Adipose tissue (tissue), 3 donors: ENCODE results near the gene TBC1D22A. TPM values are rescaled to one million over a fixed set of nuclear protein-coding genes. Genes with fewer than 3 reads are reported as not detected.

Experiments used
- H3K27ac ChIP-seq: one replicate; pipeline ENCODE4 v1.5.1; 2013; ENCODE audit warnings: low read depth, low read length
- WGBS, 3 donors: extraction: QIAGEN DNeasy Blood & Tissue Kit; methylation state at CpG; one replicate each; pipeline ENCODE4 v1.1.7; 2013; 5-methylcytosine and 5-hydroxymethylcytosine counted together
- polyA plus RNA-seq, 3 donors: library from polyadenylated mRNA; stranded (reverse); fragments of 200-250 nt; gene quantifications; one replicate each; pipeline ENCODE4 v1.2.3, GENCODE V29; 2013
- donor health status: healthy with polysubstance abuse.
- donor health status: Bipolar disorder and iron deficiency.
- donor health status: healthy.

Gene TBC1D22A
- polyA plus RNA-seq, 3 donors: 13.3 to 16.7 (median 15.4) TPM

DNA sequence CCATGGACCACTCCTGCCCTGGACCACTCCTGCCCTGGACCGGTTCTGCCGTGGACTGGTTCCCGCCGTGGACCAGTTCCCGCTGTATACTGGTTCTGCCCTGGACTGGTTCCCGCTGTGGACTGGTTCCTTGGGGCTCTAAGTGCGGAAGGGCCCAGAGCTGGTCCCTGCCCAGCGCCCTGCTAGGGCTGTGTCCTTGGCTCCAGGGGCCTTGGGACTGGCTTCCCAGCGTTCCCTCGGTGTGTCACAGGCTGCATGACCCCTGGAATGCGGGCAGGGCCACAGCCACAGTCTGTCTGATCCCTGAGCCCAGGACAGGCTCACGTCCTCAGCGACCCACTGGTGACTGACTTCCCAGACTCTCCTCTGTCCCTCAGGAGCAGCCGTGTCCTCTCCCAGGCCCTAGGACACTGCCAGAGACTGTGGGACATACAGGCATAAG lies 412.2 kb downstream of the TBC1D22A start:
- no peak overlapping the region for H3K27ac ChIP-seq
- 77 to 90% (median 82%) methylated on average over 13 to 14 of the region's 14 CpGs for WGBS, 3 donors

GRCh38 chr22:47175151-47176025 lies 412.9 kb downstream of the TBC1D22A start:
- WGBS, 3 donors: 60 to 90% (median 72%) methylated on average over 35 to 38 of the region's 38 CpGs
- H3K27ac ChIP-seq: no peak overlapping the region

DNA sequence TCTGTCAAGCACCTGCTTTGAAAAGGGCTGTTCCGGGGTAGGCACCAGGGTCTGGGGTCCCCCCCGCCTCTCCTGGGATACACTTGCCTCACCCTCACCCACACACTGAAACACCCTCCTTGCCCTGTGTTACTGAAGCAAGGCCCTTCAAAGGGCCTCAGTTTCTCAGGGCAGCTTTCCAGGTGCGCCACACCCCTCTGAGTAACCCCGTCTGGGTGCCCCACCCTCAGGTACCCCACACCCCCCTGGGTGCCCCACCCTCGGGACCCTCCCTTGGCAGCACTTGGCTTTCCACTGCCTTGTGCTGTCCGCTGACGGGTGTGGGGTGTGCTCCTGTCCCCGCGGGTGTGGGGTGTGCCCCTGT lies 413.6 kb downstream of the TBC1D22A start:
- no peak overlapping the region for H3K27ac ChIP-seq
- WGBS, 3 donors: 64 to 78% (median 75%) methylated on average over 8 to 9 of the region's 9 CpGs

GRCh38 chr22:47176573-47177333 lies 414.3 kb downstream of the TBC1D22A start:
- 94 to 95% (median 95%) methylated on average over 24 of the region's 24 CpGs for WGBS, 3 donors
- no peak overlapping the region for H3K27ac ChIP-seq

DNA sequence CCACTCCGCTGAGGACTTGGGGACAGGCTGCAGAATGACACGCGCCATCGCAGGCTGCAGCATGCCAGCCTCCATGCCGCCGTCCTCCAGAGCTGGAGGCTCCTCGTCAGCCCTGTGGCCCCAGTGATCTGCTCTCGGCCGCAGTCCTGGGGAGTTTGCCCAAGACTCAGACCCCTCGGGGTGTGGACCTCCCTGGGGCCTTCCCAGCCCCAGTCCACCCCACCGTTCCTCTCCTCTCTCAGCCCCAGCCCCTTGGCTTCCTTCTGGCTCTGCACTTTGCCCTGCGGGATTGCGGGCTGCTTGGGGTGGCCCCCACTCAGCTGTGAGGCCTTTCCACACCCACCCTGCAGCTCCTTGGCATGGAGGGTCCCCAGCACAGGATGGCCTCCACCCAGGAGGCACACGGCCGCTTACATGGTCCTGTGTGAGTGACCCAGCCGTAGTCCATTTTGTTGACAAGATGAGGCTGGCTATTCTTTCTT lies 414.9 kb downstream of the TBC1D22A start:
- WGBS, 3 donors: 94 to 97% (median 96%) methylated on average over 13 to 16 of the region's 16 CpGs
- no peak overlapping the region for H3K27ac ChIP-seq

- no peak overlapping the region for H3K27ac ChIP-seq
- 94 to 99% (median 95%) methylated on average over 5 of the region's 5 CpGs for WGBS, 3 donors
These were observed 415.9 kb downstream of the TBC1D22A start for GRCh38 chr22:47178339-47178738.

DNA sequence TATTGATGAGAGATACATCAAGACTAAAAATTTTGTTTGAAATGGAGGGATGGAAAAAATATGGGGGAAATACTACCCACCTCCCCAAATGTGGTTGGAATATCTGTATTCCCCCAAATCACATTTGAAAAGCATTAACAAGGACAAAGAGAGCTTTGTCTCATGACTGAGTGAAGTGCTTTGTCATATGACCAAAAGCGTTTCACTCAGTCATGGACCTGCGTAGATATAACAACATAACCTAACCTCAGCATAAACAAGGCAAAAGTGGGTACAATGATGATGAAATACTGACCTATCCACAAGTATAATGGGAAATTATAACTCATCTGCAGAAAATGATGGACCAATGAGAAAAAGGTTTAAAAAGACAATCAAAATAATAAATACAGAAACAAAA lies 418.3 kb downstream of the TBC1D22A start:
- 90 to 93% (median 91%) methylated on average over 2 of the region's 2 CpGs for WGBS, 3 donors
- H3K27ac ChIP-seq: no peak overlapping the region

DNA sequence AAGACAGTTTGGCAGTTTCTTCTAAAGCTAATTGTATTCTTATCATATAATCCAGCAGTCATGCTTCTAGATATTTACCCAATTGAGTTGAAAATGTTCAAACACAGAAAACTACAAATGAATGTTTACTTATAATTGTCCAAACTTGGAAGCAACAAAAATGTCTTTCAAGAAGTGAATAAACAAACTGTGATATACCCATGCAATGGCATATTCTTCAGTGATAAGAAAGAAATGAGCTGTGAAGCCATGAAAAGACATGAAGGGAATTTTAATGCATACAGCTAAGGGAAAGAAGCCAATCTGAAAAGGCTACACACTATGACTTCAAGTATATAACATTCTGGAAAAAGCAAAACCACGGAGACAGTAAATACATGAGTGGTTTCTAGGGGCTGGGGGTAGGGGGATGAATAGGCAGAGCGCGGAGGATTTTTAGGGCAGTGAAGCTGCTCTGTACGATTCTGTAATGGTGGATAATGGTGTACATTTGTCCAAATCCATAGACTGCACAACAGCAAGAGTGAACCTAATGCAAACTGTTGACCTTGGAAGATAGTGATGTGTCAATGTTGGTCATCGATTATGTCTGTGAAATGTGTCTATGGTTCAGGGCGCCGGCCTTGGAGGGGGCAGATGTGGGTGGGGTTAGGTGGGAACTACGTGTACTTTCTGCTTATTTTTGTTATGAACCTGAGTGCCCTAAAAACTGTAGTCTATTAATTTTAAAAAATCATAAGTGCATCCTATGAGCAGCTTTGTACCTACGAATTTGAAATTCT lies 424.9 kb downstream of the TBC1D22A start:
- 90 to 93% (median 92%) methylated on average over 9 of the region's 9 CpGs for WGBS, 3 donors

GRCh38 chr22:47188261-47189055 lies 426.0 kb downstream of the TBC1D22A start:
- no peak overlapping the region for H3K27ac ChIP-seq
- 72 to 75% (median 73%) methylated on average over 17 of the region's 17 CpGs for WGBS, 3 donors

More for the DNA sequence above, 424.9 kb downstream of the TBC1D22A start:
- no peak overlapping the region for H3K27ac ChIP-seq

GRCh38 chr22:47189056-47189916 lies 426.8 kb downstream of the TBC1D22A start:
- no peak overlapping the region for H3K27ac ChIP-seq
- WGBS, 3 donors: 90 to 92% (median 90%) methylated on average over 35 of the region's 35 CpGs

DNA sequence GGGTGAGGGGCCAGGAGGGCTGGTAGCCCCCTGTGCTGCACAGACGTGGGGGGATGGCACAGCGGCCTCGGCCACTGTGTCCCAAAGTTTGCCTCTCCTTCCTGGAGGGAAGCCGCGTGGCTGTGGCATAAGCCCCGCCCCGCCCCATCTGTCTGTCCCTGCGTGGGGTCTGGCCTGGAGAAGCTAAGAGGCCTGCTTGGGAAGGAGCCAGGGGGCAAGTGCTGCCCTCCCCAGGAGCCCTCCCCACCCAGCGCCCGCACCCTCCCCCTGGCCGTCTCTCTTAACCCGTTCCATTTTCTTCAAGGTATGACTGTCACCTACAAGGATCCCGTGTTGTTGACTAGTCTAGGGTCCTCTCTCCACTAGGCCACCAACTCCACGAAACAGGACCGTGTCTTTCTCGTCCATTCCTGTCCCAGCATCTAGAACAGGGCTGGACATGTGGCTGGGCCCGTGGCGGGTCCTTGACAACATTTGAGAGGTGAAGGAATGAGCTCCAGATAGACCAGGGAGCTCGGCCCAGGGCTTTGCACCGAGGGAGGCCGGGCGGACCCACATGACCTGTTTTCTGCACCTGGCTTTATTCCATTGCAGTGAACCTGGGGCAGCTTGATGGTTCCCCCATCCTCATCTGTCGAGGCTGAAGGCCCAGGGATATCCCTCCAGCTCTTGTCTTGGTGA lies 428.0 kb downstream of the TBC1D22A start:
- 86 to 90% (median 87%) methylated on average over 21 to 23 of the region's 23 CpGs for WGBS, 3 donors
- H3K27ac ChIP-seq: no peak overlapping the region

- WGBS, 3 donors: 86 to 89% (median 86%) methylated on average over 11 of the region's 11 CpGs
- no peak overlapping the region for H3K27ac ChIP-seq
These were observed 428.7 kb downstream of the TBC1D22A start for GRCh38 chr22:47190957-47191670.

DNA sequence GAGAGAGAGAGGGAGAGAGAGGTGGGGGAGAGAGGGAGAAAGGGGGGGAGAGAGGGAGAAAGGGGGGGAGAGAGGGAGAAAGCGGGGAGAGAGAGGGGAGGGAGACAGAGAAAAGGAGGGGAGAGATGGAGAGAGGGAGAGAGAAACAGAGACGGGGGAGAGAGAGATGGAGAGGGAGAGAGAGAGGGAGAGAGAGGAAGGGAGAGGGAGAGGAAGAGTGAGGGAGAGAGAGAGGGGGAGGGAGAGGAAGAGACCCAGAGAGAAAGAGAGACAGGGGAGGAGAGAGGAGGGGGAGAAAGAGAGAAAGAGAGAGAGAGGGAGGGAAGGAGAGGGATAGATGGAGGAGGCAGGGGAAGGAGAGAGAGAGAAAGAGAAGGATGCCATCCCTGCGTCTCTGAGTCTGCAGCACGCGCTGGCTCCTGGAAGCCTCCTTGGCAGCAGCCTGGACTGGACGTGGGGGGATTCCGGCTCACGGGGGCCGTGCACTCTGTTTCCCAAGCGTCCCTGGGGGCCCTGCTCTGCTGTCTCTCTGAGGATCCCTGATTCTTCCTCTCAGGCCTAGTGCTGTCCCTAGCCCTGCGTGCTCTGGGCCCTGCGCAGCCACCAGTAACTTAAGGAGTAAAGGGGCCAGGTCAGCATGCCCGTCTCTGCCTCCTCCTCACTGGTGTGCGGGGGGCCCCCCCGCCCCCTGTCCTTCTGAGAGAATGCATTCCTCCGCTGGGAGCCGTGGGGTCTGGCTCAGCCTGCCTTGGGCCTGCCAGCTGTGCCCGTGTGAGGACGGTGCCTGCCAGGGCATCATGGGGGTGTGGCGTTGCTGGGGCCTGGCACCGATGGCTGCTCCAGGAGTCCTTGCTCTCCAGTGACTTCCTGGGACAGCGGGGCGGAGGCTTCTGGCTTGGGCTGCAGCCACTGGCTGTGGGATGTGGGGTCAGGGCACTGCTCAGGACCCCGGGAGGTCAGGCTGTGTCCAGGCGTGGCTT lies 429.5 kb downstream of the TBC1D22A start:
- 56 to 65% (median 59%) methylated on average over 23 to 25 of the region's 25 CpGs for WGBS, 3 donors
- H3K27ac ChIP-seq: no peak overlapping the region

DNA sequence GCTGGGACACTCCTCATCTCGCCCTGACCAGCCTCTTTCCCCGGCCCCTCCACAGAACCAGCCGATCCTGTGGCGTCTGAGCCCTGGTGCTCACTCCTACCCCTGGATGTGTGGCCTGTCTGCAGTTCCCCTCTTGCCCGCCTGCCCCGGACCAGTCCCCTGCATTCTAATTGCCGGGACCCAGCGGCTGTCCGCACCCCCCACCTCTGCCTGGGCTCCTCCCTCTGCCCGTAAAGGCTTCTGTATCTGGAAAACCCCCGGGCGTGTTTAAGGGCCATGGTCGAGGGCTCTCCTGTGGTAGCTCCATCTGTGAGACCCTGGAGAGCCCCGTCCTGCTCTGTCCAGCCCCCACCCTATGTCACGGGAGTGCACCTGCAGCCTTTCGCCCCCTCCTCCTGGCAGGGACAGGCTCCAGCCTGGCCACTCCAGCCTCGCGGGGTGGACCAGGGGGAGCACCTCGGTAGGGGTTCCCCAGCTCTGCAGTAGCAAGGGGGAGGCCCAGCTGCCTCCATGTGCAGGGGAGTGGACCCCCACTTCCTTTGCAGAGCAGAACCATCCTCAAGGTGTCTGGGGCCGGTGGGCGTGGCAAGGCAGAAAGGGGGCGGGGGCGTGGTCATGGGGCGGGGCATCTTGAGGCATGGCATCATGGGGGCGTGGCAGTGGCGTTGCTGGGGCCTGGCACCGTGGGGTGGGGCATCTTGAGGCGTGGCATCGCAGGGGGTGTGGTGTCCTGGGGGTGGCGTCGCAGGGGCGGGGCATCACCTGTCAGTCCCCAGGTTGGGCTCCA lies 430.4 kb downstream of the TBC1D22A start:
- WGBS, 3 donors: 83 to 84% (median 83%) methylated on average over 31 to 32 of the region's 32 CpGs
- H3K27ac ChIP-seq: no peak overlapping the region
